GM23338 (cell line): ENCODE results near the gene NINJ1. TPM values are rescaled to one million over a fixed set of nuclear protein-coding genes. Genes with fewer than 3 reads are reported as not detected.

ENCODE experiments used
- ATAC-seq: fragments of 200-7000 bp; cut with Tn5 transposase; 3 replicates; pipeline ENCODE4 v1.9.1; 2020
- DNase-seq: peaks from one replicate; pipeline ENCODE4 v3.0.0-alpha.2; 2015; ENCODE audit warnings: low spot score
- H2AFZ ChIP-seq: fragments of 200-600 bp; sonication (generic); 2 replicates; pipeline ENCODE4 v1.8.0; 2016; ENCODE audit warnings: antibody characterized with exemption, mild to moderate bottlenecking, moderate library complexity
- H3F3A ChIP-seq: fragments of 200-600 bp; sonication (generic); replicated peaks from 2 replicates; pipeline ENCODE4 v1.8.0; 2017; ENCODE audit warnings: antibody characterized with exemption, mixed run types, low read depth
- H3K27ac ChIP-seq: fragments of 200-600 bp; sonication (generic); 2 replicates; pipeline ENCODE4 v1.6.1; 2016; ENCODE audit warnings: low read depth
- H3K27me3 ChIP-seq: fragments of 200-600 bp; sonication (generic); 2 replicates; pipeline ENCODE4 v1.8.0; 2016; ENCODE audit warnings: mild to moderate bottlenecking, mixed run types, moderate library complexity; ENCODE audit not compliant: insufficient read depth
- H3K36me3 ChIP-seq: fragments of 200-600 bp; sonication (generic); 2 replicates; pipeline ENCODE4 v1.8.0; 2016; ENCODE audit warnings: mild to moderate bottlenecking; ENCODE audit not compliant: insufficient read depth
- H3K4me1 ChIP-seq: fragments of 200-600 bp; sonication (generic); 2 replicates; pipeline ENCODE4 v1.8.0; 2016; ENCODE audit warnings: mild to moderate bottlenecking, moderate library complexity; ENCODE audit not compliant: insufficient read depth
- H3K4me2 ChIP-seq: fragments of 200-600 bp; sonication (generic); 2 replicates; pipeline ENCODE4 v1.7.1; 2017; ENCODE audit warnings: mixed run types
- H3K4me3 ChIP-seq: fragments of 200-600 bp; sonication (generic); 2 replicates; pipeline ENCODE4 v1.6.1; 2016; ENCODE audit warnings: mixed run types
- H3K79me2 ChIP-seq: fragments of 200-600 bp; sonication (generic); replicated peaks from 2 replicates; pipeline ENCODE4 v1.8.0; 2017; ENCODE audit warnings: mild to moderate bottlenecking; ENCODE audit not compliant: insufficient read depth
- H3K9me2 ChIP-seq: fragments of 200-600 bp; sonication (generic); 2 replicates; pipeline ENCODE4 v1.8.0; 2017; ENCODE audit not compliant: insufficient read depth
- H4K20me1 ChIP-seq: fragments of 200-600 bp; sonication (generic); replicated peaks from 2 replicates; pipeline ENCODE4 v1.8.0; 2017; ENCODE audit warnings: mild to moderate bottlenecking; ENCODE audit not compliant: insufficient read depth
- H3K27ac Mint-ChIP-seq: 2 replicates; pipeline ENCODE4 v1.8.0; 2020; ENCODE audit warnings: inconsistent platforms, mild to moderate bottlenecking, moderate library complexity, mixed read lengths
- H3K27me3 Mint-ChIP-seq: 3 replicates; pipeline ENCODE4 v1.8.0; 2022; ENCODE audit warnings: low read depth, mild to moderate bottlenecking, moderate library complexity, mixed read lengths, inconsistent platforms; ENCODE audit not compliant: insufficient read depth, poor library complexity
- H3K36me3 Mint-ChIP-seq: 3 replicates; pipeline ENCODE4 v1.8.0; 2021; ENCODE audit warnings: low read depth, mild to moderate bottlenecking, inconsistent platforms, moderate library complexity, mixed read lengths
- H3K4me1 Mint-ChIP-seq: 3 replicates; pipeline ENCODE4 v1.8.0; 2020; ENCODE audit warnings: mild to moderate bottlenecking, inconsistent platforms, mixed read lengths
- H3K4me3 Mint-ChIP-seq: 3 replicates; pipeline ENCODE4 v1.8.0; 2021; ENCODE audit warnings: moderate library complexity, mild to moderate bottlenecking, inconsistent platforms, mixed read lengths
- H3K9me3 Mint-ChIP-seq: 3 replicates; pipeline ENCODE4 v1.8.0; 2020; ENCODE audit warnings: moderate library complexity, mild to moderate bottlenecking, inconsistent platforms, mixed read lengths
- CREB1 ChIP-seq: fragments of 250-450 bp; sonication (Bioruptor Pico); IDR thresholded peaks from 2 replicates; pipeline ENCODE4 v1.5.0; 2020; ENCODE audit warnings: low read depth, mild to moderate bottlenecking, moderate library complexity
- EZH2 ChIP-seq: fragments of 200-600 bp; sonication (generic); IDR thresholded peaks from one replicate; pipeline ENCODE4 v1.8.0; 2017; ENCODE audit warnings: antibody characterized with exemption, mild to moderate bottlenecking, low read depth; ENCODE audit not compliant: unreplicated experiment
- EZH2phosphoT487 ChIP-seq: fragments of 200-600 bp; sonication (generic); IDR thresholded peaks from one replicate; pipeline ENCODE4 v1.8.1; 2018; ENCODE audit warnings: antibody characterized with exemption; ENCODE audit not compliant: unreplicated experiment
- JUNB ChIP-seq: IDR thresholded peaks from one replicate; pipeline ENCODE4 v1.6.1; 2016; ENCODE audit warnings: antibody characterized with exemption; ENCODE audit not compliant: unreplicated experiment
- NANOG ChIP-seq: IDR thresholded peaks from 2 replicates; pipeline ENCODE4 v1.6.1; 2016; ENCODE audit warnings: antibody characterized with exemption, borderline replicate concordance
- POLR2AphosphoS5 ChIP-seq: IDR thresholded peaks from 2 replicates; pipeline ENCODE4 v1.6.1; 2016; ENCODE audit warnings: antibody characterized with exemption, low read depth
- REST ChIP-seq: IDR thresholded peaks from one replicate; pipeline ENCODE4 v1.6.1; 2018; ENCODE audit warnings: antibody characterized with exemption; ENCODE audit not compliant: unreplicated experiment
- STAT1 ChIP-seq: IDR thresholded peaks from one replicate; pipeline ENCODE4 v1.6.1; 2016; ENCODE audit warnings: antibody characterized with exemption; ENCODE audit not compliant: unreplicated experiment
- ZNF114 ChIP-seq: fragments of 250-450 bp; sonication (Bioruptor Pico); IDR thresholded peaks from 2 replicates; pipeline ENCODE4 v1.5.0; 2020; ENCODE audit warnings: mild to moderate bottlenecking, moderate library complexity
- ZNF331 ChIP-seq: fragments of 250-450 bp; sonication (Bioruptor Pico); IDR thresholded peaks from 2 replicates; pipeline ENCODE4 v1.5.0; 2020; ENCODE audit warnings: low read depth, mild to moderate bottlenecking, moderate library complexity
- polyA plus RNA-seq: library from polyadenylated mRNA; unstranded; fragments of >200 nt; fragmentation: Nextera tagmentation; extraction: Ambion mirVana; gene quantifications from 2 replicates; pipeline ENCODE4 v1.2.1, GENCODE V29; 2016
- total RNA-seq: library from RNA; depleted of rRNA; stranded (reverse); fragments of >200 nt; shearing (Covaris generic); gene quantifications from 2 replicates; pipeline ENCODE4 v1.2.3, GENCODE V29; 2014
- TF ChIP-seq, protein P1 (sequence below), 2 experiments: fragments of 200-600 bp in 1 of 2; sonication (generic) in 1 of 2; conservative IDR thresholded peaks; 2 replicates each; pipeline versions ENCODE4 v1.5.1 to v1.6.1; 2016 to 2017; ENCODE audit warnings: antibody characterized with exemption in 2 of 2, low read depth in 2 of 2, mild to moderate bottlenecking in 2 of 2, moderate library complexity in 1 of 2
- TF ChIP-seq, protein P2 (sequence below): fragments of 250-450 bp; sonication (Bioruptor Pico); IDR thresholded peaks from 2 replicates; pipeline ENCODE4 v1.5.0; 2020; ENCODE audit warnings: mild to moderate bottlenecking, moderate library complexity
- TF ChIP-seq, protein P3 (sequence below): IDR thresholded peaks from 2 replicates; pipeline ENCODE4 v1.6.1; 2016; ENCODE audit warnings: antibody characterized with exemption

Gene NINJ1
- total and polyA plus RNA-seq, 2 experiments from 2014 or later, result 36.3 to 39.7 TPM

DNA sequence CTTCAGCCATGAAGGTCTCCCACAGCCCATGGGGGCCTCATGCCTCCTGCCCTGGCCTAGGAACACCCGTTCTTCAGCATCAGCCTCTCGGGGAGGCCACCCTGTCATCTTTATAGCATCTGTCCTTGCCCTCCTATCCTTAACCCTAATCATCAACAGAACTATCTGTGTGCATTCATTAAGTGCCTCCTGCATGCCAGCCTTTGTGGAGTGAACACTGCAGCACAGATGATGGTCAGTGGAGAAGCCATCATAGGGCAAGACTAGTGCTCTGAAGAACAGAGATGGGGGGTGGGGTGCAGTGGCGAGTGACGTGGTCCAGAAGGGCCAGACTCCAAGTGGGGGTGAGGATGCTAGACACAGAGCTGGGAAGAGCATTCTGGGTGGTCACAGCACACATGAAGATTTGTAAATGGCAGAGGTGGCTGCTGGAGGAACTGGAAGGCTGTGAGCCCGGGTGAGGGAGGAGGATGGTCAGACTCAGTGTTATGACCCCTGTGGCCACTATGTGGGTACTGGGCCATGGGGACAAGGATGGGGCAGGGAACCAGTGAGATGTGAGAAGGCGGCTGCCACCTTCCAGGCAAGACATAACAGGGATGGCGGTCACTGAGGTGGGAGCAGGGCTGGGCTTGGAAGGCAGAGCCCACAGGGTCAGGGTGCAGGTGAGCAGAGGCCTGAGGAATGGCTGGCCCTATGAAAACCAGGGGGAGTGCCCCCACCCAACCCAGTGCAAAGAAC is 41.6 kb downstream of the NINJ1 start:
- H3K36me3 Mint-ChIP-seq, result no peaks in the 10 kb centered on the region
- Histone ChIP-seq H3K4me1 (0 out of 2 replicates have a peak, but pooled peaks cover 3% of the 10 kb centered on the region), H4K20me1 (no peaks in the 10 kb centered on the region), H3K4me2 (no peak overlapping the region), H3K9me2 (no peaks in the 10 kb centered on the region), H3K36me3 (no peaks in the 10 kb centered on the region; the same call in 1 of the 2 replicates), H3F3A (0 out of 2 replicates have a peak, but pooled peaks cover 8% of the 10 kb centered on the region), H2AFZ (no peak overlapping the region), H3K4me3 (no peak overlapping the region), H3K27ac (no peak overlapping the region), H3K27me3 (peaks cover 8% of the 10 kb centered on the region; the same call in 1 of the 2 replicates), H3K79me2 (no peaks in the 10 kb centered on the region)
- H3K27ac Mint-ChIP-seq, result no peak overlapping the region
- ATAC-seq (no peak), DNase-seq (no peak)
- H3K4me3 Mint-ChIP-seq, result no peak overlapping the region
- TF ChIP-seq STAT1 (no peak), POLR2AphosphoS5 (no peak), EZH2phosphoT487 (no peak), REST (no peak), EZH2 (no peak), JUNB (no peak), ZNF114 (CRISPR knock-in tag) (no peak), NANOG (no peak), ZNF331 (CRISPR knock-in tag) (no peak), CREB1 (CRISPR knock-in tag) (no peak)
- TF ChIP-seq, protein P1, sequence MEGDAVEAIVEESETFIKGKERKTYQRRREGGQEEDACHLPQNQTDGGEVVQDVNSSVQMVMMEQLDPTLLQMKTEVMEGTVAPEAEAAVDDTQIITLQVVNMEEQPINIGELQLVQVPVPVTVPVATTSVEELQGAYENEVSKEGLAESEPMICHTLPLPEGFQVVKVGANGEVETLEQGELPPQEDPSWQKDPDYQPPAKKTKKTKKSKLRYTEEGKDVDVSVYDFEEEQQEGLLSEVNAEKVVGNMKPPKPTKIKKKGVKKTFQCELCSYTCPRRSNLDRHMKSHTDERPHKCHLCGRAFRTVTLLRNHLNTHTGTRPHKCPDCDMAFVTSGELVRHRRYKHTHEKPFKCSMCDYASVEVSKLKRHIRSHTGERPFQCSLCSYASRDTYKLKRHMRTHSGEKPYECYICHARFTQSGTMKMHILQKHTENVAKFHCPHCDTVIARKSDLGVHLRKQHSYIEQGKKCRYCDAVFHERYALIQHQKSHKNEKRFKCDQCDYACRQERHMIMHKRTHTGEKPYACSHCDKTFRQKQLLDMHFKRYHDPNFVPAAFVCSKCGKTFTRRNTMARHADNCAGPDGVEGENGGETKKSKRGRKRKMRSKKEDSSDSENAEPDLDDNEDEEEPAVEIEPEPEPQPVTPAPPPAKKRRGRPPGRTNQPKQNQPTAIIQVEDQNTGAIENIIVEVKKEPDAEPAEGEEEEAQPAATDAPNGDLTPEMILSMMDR (conservative IDR thresholded peaks at IDR 0.05; ENCODE audit: low read depth in 2 of 2), result no peak
- TF ChIP-seq, protein P2, sequence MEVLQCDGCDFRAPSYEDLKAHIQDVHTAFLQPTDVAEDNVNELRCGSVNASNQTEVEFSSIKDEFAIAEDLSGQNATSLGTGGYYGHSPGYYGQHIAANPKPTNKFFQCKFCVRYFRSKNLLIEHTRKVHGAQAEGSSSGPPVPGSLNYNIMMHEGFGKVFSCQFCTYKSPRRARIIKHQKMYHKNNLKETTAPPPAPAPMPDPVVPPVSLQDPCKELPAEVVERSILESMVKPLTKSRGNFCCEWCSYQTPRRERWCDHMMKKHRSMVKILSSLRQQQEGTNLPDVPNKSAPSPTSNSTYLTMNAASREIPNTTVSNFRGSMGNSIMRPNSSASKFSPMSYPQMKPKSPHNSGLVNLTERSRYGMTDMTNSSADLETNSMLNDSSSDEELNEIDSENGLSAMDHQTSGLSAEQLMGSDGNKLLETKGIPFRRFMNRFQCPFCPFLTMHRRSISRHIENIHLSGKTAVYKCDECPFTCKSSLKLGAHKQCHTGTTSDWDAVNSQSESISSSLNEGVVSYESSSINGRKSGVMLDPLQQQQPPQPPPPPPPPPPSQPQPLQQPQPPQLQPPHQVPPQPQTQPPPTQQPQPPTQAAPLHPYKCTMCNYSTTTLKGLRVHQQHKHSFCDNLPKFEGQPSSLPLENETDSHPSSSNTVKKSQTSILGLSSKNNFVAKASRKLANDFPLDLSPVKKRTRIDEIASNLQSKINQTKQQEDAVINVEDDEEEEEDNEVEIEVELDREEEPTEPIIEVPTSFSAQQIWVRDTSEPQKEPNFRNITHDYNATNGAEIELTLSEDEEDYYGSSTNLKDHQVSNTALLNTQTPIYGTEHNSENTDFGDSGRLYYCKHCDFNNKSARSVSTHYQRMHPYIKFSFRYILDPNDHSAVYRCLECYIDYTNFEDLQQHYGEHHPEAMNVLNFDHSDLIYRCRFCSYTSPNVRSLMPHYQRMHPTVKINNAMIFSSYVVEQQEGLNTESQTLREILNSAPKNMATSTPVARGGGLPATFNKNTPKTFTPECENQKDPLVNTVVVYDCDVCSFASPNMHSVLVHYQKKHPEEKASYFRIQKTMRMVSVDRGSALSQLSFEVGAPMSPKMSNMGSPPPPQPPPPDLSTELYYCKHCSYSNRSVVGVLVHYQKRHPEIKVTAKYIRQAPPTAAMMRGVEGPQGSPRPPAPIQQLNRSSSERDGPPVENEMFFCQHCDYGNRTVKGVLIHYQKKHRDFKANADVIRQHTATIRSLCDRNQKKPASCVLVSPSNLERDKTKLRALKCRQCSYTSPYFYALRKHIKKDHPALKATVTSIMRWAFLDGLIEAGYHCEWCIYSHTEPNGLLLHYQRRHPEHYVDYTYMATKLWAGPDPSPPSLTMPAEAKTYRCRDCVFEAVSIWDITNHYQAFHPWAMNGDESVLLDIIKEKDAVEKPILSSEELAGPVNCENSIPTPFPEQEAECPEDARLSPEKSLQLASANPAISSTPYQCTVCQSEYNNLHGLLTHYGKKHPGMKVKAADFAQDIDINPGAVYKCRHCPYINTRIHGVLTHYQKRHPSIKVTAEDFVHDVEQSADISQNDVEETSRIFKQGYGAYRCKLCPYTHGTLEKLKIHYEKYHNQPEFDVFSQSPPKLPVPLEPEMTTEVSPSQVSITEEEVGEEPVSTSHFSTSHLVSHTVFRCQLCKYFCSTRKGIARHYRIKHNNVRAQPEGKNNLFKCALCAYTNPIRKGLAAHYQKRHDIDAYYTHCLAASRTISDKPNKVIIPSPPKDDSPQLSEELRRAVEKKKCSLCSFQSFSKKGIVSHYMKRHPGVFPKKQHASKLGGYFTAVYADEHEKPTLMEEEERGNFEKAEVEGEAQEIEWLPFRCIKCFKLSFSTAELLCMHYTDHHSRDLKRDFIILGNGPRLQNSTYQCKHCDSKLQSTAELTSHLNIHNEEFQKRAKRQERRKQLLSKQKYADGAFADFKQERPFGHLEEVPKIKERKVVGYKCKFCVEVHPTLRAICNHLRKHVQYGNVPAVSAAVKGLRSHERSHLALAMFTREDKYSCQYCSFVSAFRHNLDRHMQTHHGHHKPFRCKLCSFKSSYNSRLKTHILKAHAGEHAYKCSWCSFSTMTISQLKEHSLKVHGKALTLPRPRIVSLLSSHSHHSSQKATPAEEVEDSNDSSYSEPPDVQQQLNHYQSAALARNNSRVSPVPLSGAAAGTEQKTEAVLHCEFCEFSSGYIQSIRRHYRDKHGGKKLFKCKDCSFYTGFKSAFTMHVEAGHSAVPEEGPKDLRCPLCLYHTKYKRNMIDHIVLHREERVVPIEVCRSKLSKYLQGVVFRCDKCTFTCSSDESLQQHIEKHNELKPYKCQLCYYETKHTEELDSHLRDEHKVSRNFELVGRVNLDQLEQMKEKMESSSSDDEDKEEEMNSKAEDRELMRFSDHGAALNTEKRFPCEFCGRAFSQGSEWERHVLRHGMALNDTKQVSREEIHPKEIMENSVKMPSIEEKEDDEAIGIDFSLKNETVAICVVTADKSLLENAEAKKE (CRISPR knock-in tag), result no peak
- TF ChIP-seq, protein P3, sequence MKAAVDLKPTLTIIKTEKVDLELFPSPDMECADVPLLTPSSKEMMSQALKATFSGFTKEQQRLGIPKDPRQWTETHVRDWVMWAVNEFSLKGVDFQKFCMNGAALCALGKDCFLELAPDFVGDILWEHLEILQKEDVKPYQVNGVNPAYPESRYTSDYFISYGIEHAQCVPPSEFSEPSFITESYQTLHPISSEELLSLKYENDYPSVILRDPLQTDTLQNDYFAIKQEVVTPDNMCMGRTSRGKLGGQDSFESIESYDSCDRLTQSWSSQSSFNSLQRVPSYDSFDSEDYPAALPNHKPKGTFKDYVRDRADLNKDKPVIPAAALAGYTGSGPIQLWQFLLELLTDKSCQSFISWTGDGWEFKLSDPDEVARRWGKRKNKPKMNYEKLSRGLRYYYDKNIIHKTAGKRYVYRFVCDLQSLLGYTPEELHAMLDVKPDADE, result no peak
- H3K4me1 Mint-ChIP-seq, result peaks cover 12% of the 10 kb centered on the region
- H3K27me3 Mint-ChIP-seq, result peaks cover 7% of the 10 kb centered on the region
- H3K9me3 Mint-ChIP-seq, result no peaks in the 10 kb centered on the region; the same call in 2 of the 3 replicates
